ENCODE results near the gene UNC5A.

DNA sequence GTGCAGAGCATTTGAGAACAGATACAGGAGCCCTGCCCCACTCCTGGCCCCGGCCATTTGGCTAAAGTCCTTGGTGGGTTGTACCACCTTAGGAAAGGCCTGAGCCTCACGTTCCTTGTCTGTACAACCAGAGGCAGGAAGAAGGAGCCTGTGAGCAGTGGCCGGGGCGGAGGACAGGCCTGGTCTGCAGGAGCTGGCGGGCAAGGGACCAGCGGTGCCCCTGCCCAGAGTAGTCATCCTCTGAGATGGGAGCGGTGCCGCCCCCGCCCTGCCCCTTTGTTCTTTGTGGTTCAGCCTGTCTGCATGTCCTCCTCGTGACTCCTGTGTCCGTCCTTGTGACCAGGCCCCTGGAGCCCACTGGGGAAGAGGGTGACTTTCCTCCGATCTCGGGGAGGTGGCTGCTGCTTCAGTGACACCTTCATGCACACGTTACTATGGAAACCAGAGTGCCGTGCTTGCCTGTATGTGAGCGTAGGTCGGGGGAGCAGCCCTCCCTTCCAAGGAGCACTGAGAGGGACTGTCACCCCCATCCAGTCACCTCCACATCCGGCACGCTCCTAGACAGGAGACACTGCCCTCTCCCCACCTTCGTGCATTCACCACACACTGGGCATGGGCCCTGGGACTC is 42.9 kb downstream of the UNC5A start:
- TF ChIP-seq, protein P1, sequence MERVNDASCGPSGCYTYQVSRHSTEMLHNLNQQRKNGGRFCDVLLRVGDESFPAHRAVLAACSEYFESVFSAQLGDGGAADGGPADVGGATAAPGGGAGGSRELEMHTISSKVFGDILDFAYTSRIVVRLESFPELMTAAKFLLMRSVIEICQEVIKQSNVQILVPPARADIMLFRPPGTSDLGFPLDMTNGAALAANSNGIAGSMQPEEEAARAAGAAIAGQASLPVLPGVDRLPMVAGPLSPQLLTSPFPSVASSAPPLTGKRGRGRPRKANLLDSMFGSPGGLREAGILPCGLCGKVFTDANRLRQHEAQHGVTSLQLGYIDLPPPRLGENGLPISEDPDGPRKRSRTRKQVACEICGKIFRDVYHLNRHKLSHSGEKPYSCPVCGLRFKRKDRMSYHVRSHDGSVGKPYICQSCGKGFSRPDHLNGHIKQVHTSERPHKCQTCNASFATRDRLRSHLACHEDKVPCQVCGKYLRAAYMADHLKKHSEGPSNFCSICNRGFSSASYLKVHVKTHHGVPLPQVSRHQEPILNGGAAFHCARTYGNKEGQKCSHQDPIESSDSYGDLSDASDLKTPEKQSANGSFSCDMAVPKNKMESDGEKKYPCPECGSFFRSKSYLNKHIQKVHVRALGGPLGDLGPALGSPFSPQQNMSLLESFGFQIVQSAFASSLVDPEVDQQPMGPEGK (CRISPR knock-in tag; IDR thresholded peaks at IDR 0.05; ENCODE audit: borderline replicate concordance) = no peak
- TF ChIP-seq, protein P2, sequence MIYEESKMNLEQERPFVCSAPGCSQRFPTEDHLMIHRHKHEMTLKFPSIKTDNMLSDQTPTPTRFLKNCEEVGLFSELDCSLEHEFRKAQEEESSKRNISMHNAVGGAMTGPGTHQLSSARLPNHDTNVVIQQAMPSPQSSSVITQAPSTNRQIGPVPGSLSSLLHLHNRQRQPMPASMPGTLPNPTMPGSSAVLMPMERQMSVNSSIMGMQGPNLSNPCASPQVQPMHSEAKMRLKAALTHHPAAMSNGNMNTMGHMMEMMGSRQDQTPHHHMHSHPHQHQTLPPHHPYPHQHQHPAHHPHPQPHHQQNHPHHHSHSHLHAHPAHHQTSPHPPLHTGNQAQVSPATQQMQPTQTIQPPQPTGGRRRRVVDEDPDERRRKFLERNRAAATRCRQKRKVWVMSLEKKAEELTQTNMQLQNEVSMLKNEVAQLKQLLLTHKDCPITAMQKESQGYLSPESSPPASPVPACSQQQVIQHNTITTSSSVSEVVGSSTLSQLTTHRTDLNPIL (CRISPR knock-in tag; IDR thresholded peaks at IDR 0.05; ENCODE audit: low read depth) = no peak
- no peak for TF ChIP-seq RARB (CRISPR knock-in tag; IDR thresholded peaks at IDR 0.05)
- TF ChIP-seq ESRRG (CRISPR knock-in tag; IDR thresholded peaks at IDR 0.05) = no peak
- no peak for TF ChIP-seq ZNF70 (CRISPR knock-in tag; IDR thresholded peaks at IDR 0.05)

Data from SK-N-SH treated with all-trans-retinoic acid at 6 μM for 48 hours (cell line).